BE2C (cell line): ENCODE measurements around the gene PHKB.

Source experiments
- DNase-seq: peaks from one replicate; pipeline ENCODE4 v3.0.0-alpha.2; 2020
- H3K27me3 ChIP-seq: fragments of 250-450 bp; sonication (Bioruptor Pico); 2 replicates; pipeline ENCODE4 v1.5.1; 2020; ENCODE audit warnings: mild to moderate bottlenecking
- H3K36me3 ChIP-seq: fragments of 250-450 bp; sonication (Bioruptor Pico); 2 replicates; pipeline ENCODE4 v1.5.1; 2020; ENCODE audit warnings: mild to moderate bottlenecking
- H3K4me1 ChIP-seq: fragments of 250-450 bp; sonication (Bioruptor Pico); 2 replicates; pipeline ENCODE4 v1.5.1; 2020
- H3K4me3 ChIP-seq: 2 replicates; pipeline ENCODE4 v1.5.1; 2011; ENCODE audit warnings: low read depth, low read length
- H3K9me3 ChIP-seq: fragments of 250-450 bp; sonication (Bioruptor Pico); 2 replicates; pipeline ENCODE4 v1.5.1; 2020
- CTCF ChIP-seq: IDR thresholded peaks from 2 replicates; pipeline ENCODE4 v1.5.1; 2012; ENCODE audit warnings: mild to moderate bottlenecking, low read depth, low read length

Gene PHKB

GRCh38 chr16:47604306-47604705 lies 143.2 kb downstream of the PHKB start:
- no peaks in the 10 kb centered on the region for H3K27me3 ChIP-seq
- H3K4me3 ChIP-seq, result no peak overlapping the region
- TF ChIP-seq CTCF, result no peak
- DNase-seq, result no peak
- H3K36me3 ChIP-seq, result no peaks in the 10 kb centered on the region
- H3K9me3 ChIP-seq, result no peaks in the 10 kb centered on the region
- no peaks in the 10 kb centered on the region for H3K4me1 ChIP-seq

- Histone ChIP-seq H3K4me3 (no peak overlapping the region), H3K27me3 (no peaks in the 10 kb centered on the region), H3K4me1 (no peaks in the 10 kb centered on the region), H3K36me3 (no peaks in the 10 kb centered on the region; the same call in 1 of the 2 replicates), H3K9me3 (no peaks in the 10 kb centered on the region)
- no peak for TF ChIP-seq CTCF
- DNase-seq, result no peak
Observed at GRCh38 chr16:47611042-47611441, 149.9 kb downstream of the PHKB start.

- no peak overlapping the region for H3K4me3 ChIP-seq
- TF ChIP-seq CTCF, result no peak
- H3K9me3 ChIP-seq, result no peaks in the 10 kb centered on the region
- no peaks in the 10 kb centered on the region; the same call in 1 of the 2 replicates for H3K36me3 ChIP-seq
- no peaks in the 10 kb centered on the region for H3K27me3 ChIP-seq
- DNase-seq, result no peak
- no peaks in the 10 kb centered on the region for H3K4me1 ChIP-seq
Observed at GRCh38 chr16:47611848-47612493, 150.8 kb downstream of the PHKB start.

GRCh38 chr16:47612711-47613110 lies 151.6 kb downstream of the PHKB start:
- Histone ChIP-seq H3K9me3 (no peaks in the 10 kb centered on the region), H3K4me3 (no peak overlapping the region), H3K36me3 (no peaks in the 10 kb centered on the region; the same call in 1 of the 2 replicates), H3K4me1 (no peaks in the 10 kb centered on the region), H3K27me3 (no peaks in the 10 kb centered on the region)
- TF ChIP-seq CTCF, result no peak
- no peak for DNase-seq

- TF ChIP-seq CTCF, result no peak
- Histone ChIP-seq H3K27me3 (no peaks in the 10 kb centered on the region), H3K9me3 (no peaks in the 10 kb centered on the region), H3K4me1 (no peaks in the 10 kb centered on the region), H3K4me3 (no peak overlapping the region), H3K36me3 (no peaks in the 10 kb centered on the region; the same call in 1 of the 2 replicates)
- DNase-seq, result no peak
Observed at GRCh38 chr16:47613251-47613650, 152.1 kb downstream of the PHKB start.

GRCh38 chr16:47617732-47618131 lies 156.6 kb downstream of the PHKB start:
- TF ChIP-seq CTCF, result no peak
- H3K27me3 ChIP-seq, result no peaks in the 10 kb centered on the region
- H3K9me3 ChIP-seq, result no peaks in the 10 kb centered on the region
- no peak for DNase-seq
- no peaks in the 10 kb centered on the region for H3K4me1 ChIP-seq
- no peaks in the 10 kb centered on the region; the same call in 1 of the 2 replicates for H3K36me3 ChIP-seq
- no peak overlapping the region for H3K4me3 ChIP-seq
